Measurements from ENCODE around the gene CUTC. TPM values are rescaled to one million over a fixed set of nuclear protein-coding genes. Genes with fewer than 3 reads are reported as not detected.
"Not testable (repeated sequence)": the region's sequence is repeated elsewhere in the genome, so short reads cannot be mapped to it uniquely, and the experiment has no call there.

Gene CUTC
- total RNA-seq, 2 experiments from 2014 or later = 29.9 to 41.6 TPM

DNA sequence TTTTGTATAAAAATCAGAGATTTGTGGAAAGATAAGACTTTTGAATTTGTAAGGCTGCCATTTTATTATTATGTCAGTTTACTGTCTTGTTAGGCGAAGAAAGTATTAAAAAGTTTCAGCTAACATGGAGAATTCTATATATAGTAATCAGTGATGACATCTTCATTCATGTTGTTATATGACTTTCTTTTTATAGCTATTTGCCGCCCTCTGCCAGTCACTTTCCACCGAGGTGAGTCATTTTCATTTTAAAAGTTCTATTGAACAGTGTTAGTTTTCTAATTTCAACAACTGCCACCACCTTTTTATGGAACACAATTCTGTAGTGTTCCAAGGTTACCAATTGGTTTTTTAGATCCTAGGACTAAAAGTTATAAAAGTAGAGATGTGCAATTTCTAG is 11.8 kb downstream of the CUTC start:
- no peak for DNase-seq (ENCODE audit: low spot score)
- Histone ChIP-seq H3K9me2 (ENCODE audit: insufficient read depth, low read length) (no peaks in the 10 kb centered on the region), H3K27ac (ENCODE audit: low read depth, low read length, poor library complexity, severe bottlenecking) (no peak overlapping the region), H3K4me3 (ENCODE audit: low read depth, low read length, poor library complexity, severe bottlenecking) (no peak overlapping the region), H3K4me2 (ENCODE audit: low read length) (no peak overlapping the region), H2AFZ (ENCODE audit: low read length) (no peak overlapping the region), H3K4me1 (ENCODE audit: insufficient read depth, low read length, poor library complexity, severe bottlenecking) (no peaks in the 10 kb centered on the region), H3K36me3 (ENCODE audit: insufficient read depth, low read length) (peaks cover 96% of the 10 kb centered on the region), H4K20me1 (ENCODE audit: insufficient read depth, low read length) (no peaks in the 10 kb centered on the region), H3K79me2 (ENCODE audit: insufficient read depth, low read depth, low read length) (no peaks in the 10 kb centered on the region), H3K9me3 (ENCODE audit: low read length) (peaks cover 30% of the 10 kb centered on the region)
- POLR2A ChIA-PET = interaction anchor here (1.1 kb wide), 1 partner anchor 10 kb away, joined by 3 read pairs; no protein-coding TSS in a partner anchor
- CTCF ChIA-PET (ENCODE audit: unreplicated experiment) = no interaction called here
- TF ChIP-seq, protein P1, sequence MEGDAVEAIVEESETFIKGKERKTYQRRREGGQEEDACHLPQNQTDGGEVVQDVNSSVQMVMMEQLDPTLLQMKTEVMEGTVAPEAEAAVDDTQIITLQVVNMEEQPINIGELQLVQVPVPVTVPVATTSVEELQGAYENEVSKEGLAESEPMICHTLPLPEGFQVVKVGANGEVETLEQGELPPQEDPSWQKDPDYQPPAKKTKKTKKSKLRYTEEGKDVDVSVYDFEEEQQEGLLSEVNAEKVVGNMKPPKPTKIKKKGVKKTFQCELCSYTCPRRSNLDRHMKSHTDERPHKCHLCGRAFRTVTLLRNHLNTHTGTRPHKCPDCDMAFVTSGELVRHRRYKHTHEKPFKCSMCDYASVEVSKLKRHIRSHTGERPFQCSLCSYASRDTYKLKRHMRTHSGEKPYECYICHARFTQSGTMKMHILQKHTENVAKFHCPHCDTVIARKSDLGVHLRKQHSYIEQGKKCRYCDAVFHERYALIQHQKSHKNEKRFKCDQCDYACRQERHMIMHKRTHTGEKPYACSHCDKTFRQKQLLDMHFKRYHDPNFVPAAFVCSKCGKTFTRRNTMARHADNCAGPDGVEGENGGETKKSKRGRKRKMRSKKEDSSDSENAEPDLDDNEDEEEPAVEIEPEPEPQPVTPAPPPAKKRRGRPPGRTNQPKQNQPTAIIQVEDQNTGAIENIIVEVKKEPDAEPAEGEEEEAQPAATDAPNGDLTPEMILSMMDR (conservative IDR thresholded peaks at IDR 0.05; ENCODE audit: low read length) = no peak
- intact Hi-C loops (cut with micrococcal nuclease; ENCODE audit: unreplicated experiment) = no loop called here
- BruUV-seq (replicated peaks) = no TSS peak

GRCh38 chr10:99746166-99746565 is 14.1 kb downstream of the CUTC start:
- BruUV-seq (replicated peaks); DNase-seq (ENCODE audit: low spot score); H3K4me2 ChIP-seq (ENCODE audit: low read length); H2AFZ ChIP-seq (ENCODE audit: low read length); CTCF ChIA-PET (ENCODE audit: unreplicated experiment); H3K4me1 ChIP-seq (ENCODE audit: insufficient read depth, low read length, poor library complexity, severe bottlenecking); H3K9me2 ChIP-seq (ENCODE audit: insufficient read depth, low read length); H4K20me1 ChIP-seq (ENCODE audit: insufficient read depth, low read length); H3K27ac ChIP-seq (ENCODE audit: low read depth, low read length, poor library complexity, severe bottlenecking); H3K79me2 ChIP-seq (ENCODE audit: insufficient read depth, low read depth, low read length); intact Hi-C loops (cut with micrococcal nuclease; ENCODE audit: unreplicated experiment); H3K9me3 ChIP-seq (ENCODE audit: low read length); H3K4me3 ChIP-seq (ENCODE audit: low read depth, low read length, poor library complexity, severe bottlenecking): not testable (repeated sequence)
- H3K36me3 ChIP-seq (ENCODE audit: insufficient read depth, low read length) = peaks cover 95% of the 10 kb centered on the region
- POLR2A ChIA-PET = interaction anchor here (0.6 kb wide), 1 partner anchor 44 kb away, joined by 3 read pairs; no protein-coding TSS in a partner anchor

GRCh38 chr10:99748823-99749451 is 16.9 kb downstream of the CUTC start:
- ChIA-PET POLR2A (no interaction called here), CTCF (ENCODE audit: unreplicated experiment) (no interaction called here)
- H3K4me2 ChIP-seq (ENCODE audit: low read length) = no peak overlapping the region
- intact Hi-C loops (cut with micrococcal nuclease; ENCODE audit: unreplicated experiment) = no loop called here
- H3K4me1 ChIP-seq (ENCODE audit: insufficient read depth, low read length, poor library complexity, severe bottlenecking) = no peaks in the 10 kb centered on the region
- H3K9me3 ChIP-seq (ENCODE audit: low read length) = no peaks in the 10 kb centered on the region
- no peaks in the 10 kb centered on the region for H3K9me2 ChIP-seq (ENCODE audit: insufficient read depth, low read length)
- H3K36me3 ChIP-seq (ENCODE audit: insufficient read depth, low read length) = peaks cover 95% of the 10 kb centered on the region
- TF ChIP-seq EZH2phosphoT487 (IDR thresholded peaks at IDR 0.05; ENCODE audit: borderline replicate concordance, low read depth, low read length) = no peak
- TF ChIP-seq, protein P1 (conservative IDR thresholded peaks at IDR 0.05; ENCODE audit: low read length) = no peak
- no peaks in the 10 kb centered on the region for H3K79me2 ChIP-seq (ENCODE audit: insufficient read depth, low read depth, low read length)
- H4K20me1 ChIP-seq (ENCODE audit: insufficient read depth, low read length) = no peaks in the 10 kb centered on the region
- no TSS peak for BruUV-seq (replicated peaks)
- no peak overlapping the region for H2AFZ ChIP-seq (ENCODE audit: low read length)
- no peak overlapping the region for H3K27ac ChIP-seq (ENCODE audit: low read depth, low read length, poor library complexity, severe bottlenecking)
- H3K4me3 ChIP-seq (ENCODE audit: low read depth, low read length, poor library complexity, severe bottlenecking) = no peak overlapping the region
- DNase-seq (ENCODE audit: low spot score) = no peak

Data from OCI-LY7 (cell line).